DOHH2 (cell line): ENCODE results near the gene GOSR2.

Experiments used
- EZH2phosphoT487 ChIP-seq: fragments of 200-600 bp; sonication (generic); IDR thresholded peaks from 2 replicates; pipeline ENCODE4 v1.6.1; 2017; ENCODE audit warnings: borderline replicate concordance, mild to moderate bottlenecking, antibody characterized with exemption, low read length, moderate library complexity, mixed read lengths
- TF ChIP-seq, protein P1 (sequence below): fragments of 200-600 bp; sonication (generic); IDR thresholded peaks from one replicate; pipeline ENCODE4 v1.5.1; 2014; ENCODE audit warnings: antibody characterized with exemption, mild to moderate bottlenecking, low read depth, low read length; ENCODE audit not compliant: poor library complexity, severe bottlenecking

DNA sequence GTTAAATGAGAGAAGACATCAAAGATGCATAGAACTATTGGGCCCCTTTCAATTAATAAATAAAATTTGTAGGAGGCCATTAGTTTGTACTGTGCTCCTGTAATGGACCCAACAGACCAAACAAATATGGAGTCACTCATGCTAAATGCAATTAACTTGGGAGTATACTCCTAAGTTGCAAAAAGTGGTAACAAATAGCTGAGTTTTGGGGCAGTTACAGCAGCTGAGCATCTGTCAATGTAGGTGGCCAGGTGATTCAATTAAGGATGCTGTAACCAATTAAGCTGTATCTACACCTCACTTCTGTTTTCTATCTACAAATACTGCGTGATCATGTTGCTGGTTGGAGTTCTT is 36.7 kb upstream of the GOSR2 start:
- no peak for TF ChIP-seq EZH2phosphoT487
- TF ChIP-seq, protein P1, sequence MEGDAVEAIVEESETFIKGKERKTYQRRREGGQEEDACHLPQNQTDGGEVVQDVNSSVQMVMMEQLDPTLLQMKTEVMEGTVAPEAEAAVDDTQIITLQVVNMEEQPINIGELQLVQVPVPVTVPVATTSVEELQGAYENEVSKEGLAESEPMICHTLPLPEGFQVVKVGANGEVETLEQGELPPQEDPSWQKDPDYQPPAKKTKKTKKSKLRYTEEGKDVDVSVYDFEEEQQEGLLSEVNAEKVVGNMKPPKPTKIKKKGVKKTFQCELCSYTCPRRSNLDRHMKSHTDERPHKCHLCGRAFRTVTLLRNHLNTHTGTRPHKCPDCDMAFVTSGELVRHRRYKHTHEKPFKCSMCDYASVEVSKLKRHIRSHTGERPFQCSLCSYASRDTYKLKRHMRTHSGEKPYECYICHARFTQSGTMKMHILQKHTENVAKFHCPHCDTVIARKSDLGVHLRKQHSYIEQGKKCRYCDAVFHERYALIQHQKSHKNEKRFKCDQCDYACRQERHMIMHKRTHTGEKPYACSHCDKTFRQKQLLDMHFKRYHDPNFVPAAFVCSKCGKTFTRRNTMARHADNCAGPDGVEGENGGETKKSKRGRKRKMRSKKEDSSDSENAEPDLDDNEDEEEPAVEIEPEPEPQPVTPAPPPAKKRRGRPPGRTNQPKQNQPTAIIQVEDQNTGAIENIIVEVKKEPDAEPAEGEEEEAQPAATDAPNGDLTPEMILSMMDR = no peak
